T-cell (primary cell): ENCODE measurements around the gene KRTAP10-12. TPM values are rescaled to one million over a fixed set of nuclear protein-coding genes. Genes with fewer than 3 reads are reported as not detected.

Experiments
- ATAC-seq, 4 experiments: fragments of 200-7000 bp in 3 of 4; fragments of 150-1000 bp in 1 of 4; cut with Tn5 transposase; replicated peaks in 1 of 4; 1 replicate in 3 of 4; 2 replicates in 1 of 4; pipeline ENCODE4 v1.10.0; 2021; ENCODE audit warnings: moderate library complexity in 3 of 4, mild to moderate bottlenecking in 2 of 4, moderate number of reproducible peaks in 1 of 4
- CTCF ChIA-PET, 2 donors: fragments of 300-600 bp; sonication (Branson Sonifier 250); formaldehyde crosslinking; loops; one replicate each; lab custom pipeline; 2022; ENCODE audit warnings: antibody characterized with exemption in 2 of 2; lab: Charles Lee
- POLR2A ChIA-PET, 2 donors: fragments of 300-600 bp; sonication (Branson Sonifier 250); formaldehyde crosslinking; loops; one replicate each; lab custom pipeline; 2022; ENCODE audit warnings: antibody characterized with exemption in 2 of 2; lab: Charles Lee
- DNase-seq, 35 experiments: peaks; one replicate each; pipeline versions ENCODE4 v3.0.0 to v3.0.0-alpha.2; 2013 to 2023
- H3K27ac ChIP-seq: one replicate; pipeline ENCODE4 v1.5.1; 2013; ENCODE audit warnings: low read length
- H3K27me3 ChIP-seq, 2 experiments: replicated peaks in 1 of 2; 1 replicate in 1 of 2; 2 replicates in 1 of 2; pipeline versions ENCODE4 v1.6.1 to v1.7.0; 2013; ENCODE audit warnings: low read length in 1 of 2, mixed read lengths in 1 of 2; ENCODE audit not compliant: control insufficient read depth in 2 of 2, insufficient read depth in 2 of 2; ENCODE audit errors: extremely low read depth in 1 of 2
- H3K36me3 ChIP-seq, 2 donors: 1 replicate in 1 of 2; 2 replicates in 1 of 2; pipeline versions ENCODE4 v1.6.1 to v1.7.0; 2013; ENCODE audit warnings: low read length in 1 of 2; ENCODE audit not compliant: control insufficient read depth in 2 of 2, insufficient read depth in 1 of 2; ENCODE audit errors: extremely low read depth in 1 of 2
- H3K4me1 ChIP-seq, 2 experiments: 1 replicate in 1 of 2; 2 replicates in 1 of 2; pipeline versions ENCODE4 v1.6.1 to v1.7.0; 2013; ENCODE audit warnings: low read length in 2 of 2, mixed read lengths in 1 of 2; ENCODE audit not compliant: insufficient read depth in 2 of 2, control insufficient read depth in 1 of 2; ENCODE audit errors: extremely low read depth in 1 of 2
- H3K4me3 ChIP-seq, 2 donors: 1 replicate in 1 of 2; 2 replicates in 1 of 2; pipeline versions ENCODE4 v1.5.1 to v1.7.0; 2013; ENCODE audit warnings: mild to moderate bottlenecking in 2 of 2, low read length in 1 of 2, moderate library complexity in 1 of 2; ENCODE audit not compliant: control insufficient read depth in 1 of 2; ENCODE audit errors: extremely low read depth in 1 of 2
- H3K9me3 ChIP-seq: 2 replicates; pipeline ENCODE4 v1.7.0; 2013
- H3K27ac Mint-ChIP-seq, 2 donors: one replicate each; pipeline ENCODE4 v1.8.0; 2020 to 2021; ENCODE audit warnings: mild to moderate bottlenecking in 2 of 2, mixed read lengths in 2 of 2
- H3K27me3 Mint-ChIP-seq, 2 donors: one replicate each; pipeline ENCODE4 v1.8.0; 2021 to 2022; ENCODE audit warnings: mixed read lengths in 2 of 2
- H3K36me3 Mint-ChIP-seq: one replicate; pipeline ENCODE4 v1.8.0; 2021; ENCODE audit warnings: mixed read lengths
- H3K4me1 Mint-ChIP-seq, 3 donors: one replicate each; pipeline ENCODE4 v1.8.0; 2020 to 2022; ENCODE audit warnings: mixed read lengths in 3 of 3, mild to moderate bottlenecking in 1 of 3
- H3K4me3 Mint-ChIP-seq, 3 donors: one replicate each; pipeline ENCODE4 v1.8.0; 2020 to 2022; ENCODE audit warnings: mild to moderate bottlenecking in 3 of 3, mixed read lengths in 3 of 3, moderate library complexity in 3 of 3
- H3K9me3 Mint-ChIP-seq, 3 donors: one replicate each; pipeline ENCODE4 v1.8.0; 2020 to 2022; ENCODE audit warnings: mixed read lengths in 3 of 3
- WGBS: methylation state at CpG from one replicate; pipeline ENCODE4 v1.1.5; 2013; ENCODE audit warnings: missing lambda C conversion rate; ENCODE audit not compliant: insufficient coverage; 5-methylcytosine and 5-hydroxymethylcytosine counted together
- total RNA-seq, 35 experiments: library from RNA in 6 of 35; stranded (reverse) in 6 of 35; fragments of 120-200 nt in 1 of 35; gene quantifications; one replicate each; pipeline versions ENCODE4 v1.2.1 to v1.2.4 and lab custom pipeline; 2013 to 2026

The KRTAP10-12 gene
- total RNA-seq, 5 donors from 2014 or later (not counting 1 experiment from before 2014, with no cell fraction given): not detected

DNA sequence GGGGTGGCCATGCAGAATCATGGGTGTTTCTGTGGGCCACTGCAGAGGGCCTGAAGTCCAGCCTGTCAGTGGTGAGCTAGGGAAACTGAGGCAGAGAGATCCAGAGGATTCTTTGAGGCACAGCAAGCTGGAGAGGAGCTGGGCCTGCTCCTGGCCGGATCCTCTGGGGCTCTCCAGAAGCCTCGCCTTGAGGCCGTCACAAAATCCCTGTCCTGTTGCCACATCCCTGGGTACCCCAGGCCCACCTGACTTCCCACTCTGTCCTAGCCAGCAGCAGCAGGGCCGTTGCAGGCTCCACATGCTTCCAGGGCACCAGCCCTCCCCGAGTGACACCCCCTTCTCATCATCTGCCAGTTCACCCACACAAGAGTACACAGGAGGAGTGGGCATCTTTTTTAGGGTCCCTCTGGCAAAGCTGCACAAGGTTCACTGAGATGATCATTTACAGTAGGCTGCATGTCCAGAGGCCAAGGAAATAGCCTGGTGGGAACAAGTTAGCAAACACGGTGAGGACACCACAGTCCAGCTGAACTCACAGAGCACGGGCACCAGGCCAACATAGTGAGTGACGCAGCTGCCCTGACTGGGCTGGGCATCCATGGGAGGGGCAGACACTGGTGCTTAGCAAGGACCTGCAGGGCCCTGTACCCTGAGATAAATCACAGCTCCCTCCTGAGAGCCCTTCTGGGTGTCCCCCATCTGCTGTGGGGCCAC lies 39.5 kb downstream of the KRTAP10-12 start:
- Mint-ChIP-seq H3K27me3 (peaks cover 3% of the 10 kb centered on the region in 2 donors), H3K27ac (no peak overlapping the region), H3K36me3 (no peaks in the 10 kb centered on the region), H3K4me3 (no peak overlapping the region), H3K9me3 (no peaks in the 10 kb centered on the region), H3K4me1 (peaks cover 0 to 8% (median 3%) of the 10 kb centered on the region in 3 donors)
- no peaks in the 10 kb centered on the region for H3K4me1 ChIP-seq
- ChIA-PET POLR2A (no interaction called here), CTCF (no interaction called here)
- H3K36me3 ChIP-seq: no peaks in the 10 kb centered on the region
- DNase-seq (no peak), ATAC-seq (no peak)
- 80% methylated on average over 8 of the region's 8 CpGs for WGBS
- no peaks in the 10 kb centered on the region for H3K9me3 ChIP-seq
- H3K27me3 ChIP-seq: peaks cover 0 to 28% of the 10 kb centered on the region in 2 experiments
- no peak overlapping the region for H3K4me3 ChIP-seq
- no peak overlapping the region for H3K27ac ChIP-seq

DNA sequence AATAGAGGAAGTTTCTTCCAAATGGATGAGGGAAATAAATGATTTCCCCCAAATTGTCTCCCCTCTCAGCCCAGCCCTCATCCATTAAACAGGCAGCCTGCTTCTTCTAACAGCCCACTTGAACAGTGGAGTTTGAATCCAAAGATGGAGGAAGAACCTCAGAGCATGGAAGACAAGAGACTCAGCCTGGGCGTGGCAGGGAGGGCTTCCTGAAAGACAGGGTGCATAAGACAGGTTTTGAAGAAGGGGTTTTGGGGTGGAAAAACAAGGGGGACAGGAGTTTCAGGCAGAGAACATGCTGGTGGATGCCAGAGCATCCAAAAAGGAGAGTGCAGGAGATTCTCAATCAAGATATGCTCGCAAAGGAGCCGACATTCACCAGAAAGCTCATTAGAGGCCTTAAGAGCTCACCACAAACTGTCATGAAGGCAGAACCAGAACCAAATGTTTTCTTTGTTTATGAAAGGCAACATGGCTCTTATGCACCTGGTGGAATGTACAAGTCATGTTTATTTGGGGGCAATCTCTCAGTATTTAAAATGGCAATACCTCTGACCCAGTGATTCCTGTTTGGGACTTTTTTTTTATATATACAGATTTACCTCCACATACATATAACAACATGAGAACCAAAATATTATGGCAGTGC lies 40.9 kb downstream of the KRTAP10-12 start:
- H3K27ac ChIP-seq: no peak overlapping the region
- H3K27me3 Mint-ChIP-seq: peaks cover 3% of the 10 kb centered on the region in 2 donors
- H3K36me3 Mint-ChIP-seq: no peaks in the 10 kb centered on the region
- POLR2A ChIA-PET: no interaction called here
- H3K4me3 Mint-ChIP-seq: no peak overlapping the region
- H3K4me1 ChIP-seq: no peaks in the 10 kb centered on the region
- no peaks in the 10 kb centered on the region for H3K36me3 ChIP-seq
- WGBS: 33% methylated on average over 1 of the region's 3 CpGs
- H3K4me3 ChIP-seq: no peak overlapping the region
- ATAC-seq: no peak
- no peaks in the 10 kb centered on the region for H3K9me3 ChIP-seq
- no peak for DNase-seq
- peaks cover 0 to 26% of the 10 kb centered on the region in 2 experiments for H3K27me3 ChIP-seq
- peaks cover 6 to 8% (median 7%) of the 10 kb centered on the region in 3 donors for H3K4me1 Mint-ChIP-seq
- no peaks in the 10 kb centered on the region for H3K9me3 Mint-ChIP-seq
- peak overlapping the region in 1 of 2 donors; percentile 18 for H3K27ac Mint-ChIP-seq
- CTCF ChIA-PET: interaction anchor here in 1 of 2 donors (0.9 kb wide), 1 partner anchor 227 kb away, joined by 3 read pairs; no protein-coding TSS in a partner anchor

- H3K36me3 Mint-ChIP-seq: no peaks in the 10 kb centered on the region
- ATAC-seq (no peak), DNase-seq (no peak)
- H3K27me3 Mint-ChIP-seq: no peaks in the 10 kb centered on the region
- no peak overlapping the region for H3K27ac Mint-ChIP-seq
- peaks cover 6 to 8% (median 7%) of the 10 kb centered on the region in 3 donors for H3K4me1 Mint-ChIP-seq
- H3K4me3 Mint-ChIP-seq: no peak overlapping the region
- ChIA-PET POLR2A (no interaction called here), CTCF (no interaction called here)
- Histone ChIP-seq H3K36me3 (no peaks in the 10 kb centered on the region), H3K4me1 (no peaks in the 10 kb centered on the region), H3K4me3 (no peak overlapping the region), H3K9me3 (no peaks in the 10 kb centered on the region), H3K27ac (no peak overlapping the region), H3K27me3 (peaks cover 0 to 22% of the 10 kb centered on the region in 2 experiments)
- 91% methylated on average over 2 of the region's 3 CpGs for WGBS
- no peaks in the 10 kb centered on the region for H3K9me3 Mint-ChIP-seq
Measured at GRCh38 chr21:44738621-44739020, 41.6 kb downstream of the KRTAP10-12 start.

- peak overlapping the region in 1 of 2 donors; percentile 1 for H3K27ac Mint-ChIP-seq
- ATAC-seq: no peak
Measured at GRCh38 chr21:44739316-44739715, 42.3 kb downstream of the KRTAP10-12 start.

GRCh38 chr21:44740742-44741141 lies 43.8 kb downstream of the KRTAP10-12 start:
- DNase-seq (no peak), ATAC-seq (no peak)
- POLR2A ChIA-PET: interaction anchor here in 1 of 2 donors (0.6 kb wide), 1 partner anchor 67 kb away, joined by 4 read pairs; no protein-coding TSS in a partner anchor
- WGBS: 83% methylated on average over 7 of the region's 7 CpGs
- CTCF ChIA-PET: interaction anchor here (0.6 to 2.2 kb wide), 4 partner anchors 53 to 688 kb away, joined by 3 to 33 read pairs (median 5); no protein-coding TSS in a partner anchor
- peak overlapping the region in 1 of 2 donors; percentile 55 for H3K27ac Mint-ChIP-seq
- no peaks in the 10 kb centered on the region for H3K4me1 ChIP-seq
- no peaks in the 10 kb centered on the region for H3K36me3 Mint-ChIP-seq
- H3K27me3 Mint-ChIP-seq: no peaks in the 10 kb centered on the region
- H3K4me3 Mint-ChIP-seq: no peak overlapping the region
- H3K9me3 Mint-ChIP-seq: no peaks in the 10 kb centered on the region
- no peaks in the 10 kb centered on the region for H3K36me3 ChIP-seq
- H3K4me3 ChIP-seq: no peak overlapping the region
- no peaks in the 10 kb centered on the region for H3K9me3 ChIP-seq
- peaks cover 6 to 8% (median 7%) of the 10 kb centered on the region in 3 donors for H3K4me1 Mint-ChIP-seq
- H3K27ac ChIP-seq: no peak overlapping the region
- peaks cover 0 to 10% of the 10 kb centered on the region in 2 experiments for H3K27me3 ChIP-seq

More at GRCh38 chr21:44739316-44739715, 42.3 kb downstream of the KRTAP10-12 start:
- Mint-ChIP-seq H3K4me3 (no peak overlapping the region), H3K27me3 (no peaks in the 10 kb centered on the region), H3K9me3 (no peaks in the 10 kb centered on the region), H3K36me3 (no peaks in the 10 kb centered on the region), H3K4me1 (peaks cover 6 to 8% (median 7%) of the 10 kb centered on the region in 3 donors)
- POLR2A ChIA-PET: no interaction called here
- H3K27me3 ChIP-seq: peaks cover 0 to 16% of the 10 kb centered on the region in 2 experiments
- no peak for DNase-seq
- no peak overlapping the region for H3K4me3 ChIP-seq
- no peaks in the 10 kb centered on the region for H3K4me1 ChIP-seq
- no peaks in the 10 kb centered on the region for H3K9me3 ChIP-seq
- no peaks in the 10 kb centered on the region for H3K36me3 ChIP-seq
- CTCF ChIA-PET: interaction anchor here (0.6 to 1.4 kb wide), 2 partner anchors 229 to 948 kb away, joined by 3 to 5 read pairs; no protein-coding TSS in a partner anchor
- WGBS: no CpG with 5 or more reads among the region's 1 CpG
- H3K27ac ChIP-seq: no peak overlapping the region

DNA sequence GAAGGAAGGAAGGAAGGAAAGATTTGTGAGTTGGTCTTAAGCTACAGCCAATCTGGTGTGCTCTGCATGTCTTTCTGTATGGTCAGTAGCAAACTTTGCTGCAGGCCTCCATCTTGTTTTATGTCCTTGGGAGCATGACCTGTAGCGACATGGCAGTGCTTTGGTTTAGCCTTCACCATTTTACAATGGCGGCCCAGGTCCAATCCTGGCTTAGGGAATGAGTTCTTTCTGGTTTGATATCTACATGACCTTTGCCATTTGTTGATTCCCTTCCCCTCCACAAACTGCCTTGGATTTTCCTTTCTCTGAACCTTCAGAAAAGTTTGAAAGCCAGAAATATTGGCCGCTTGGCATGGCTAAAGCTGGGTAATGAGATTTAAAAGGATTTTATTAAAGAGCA lies 44.9 kb downstream of the KRTAP10-12 start:
- CTCF ChIA-PET: interaction anchor here (0.5 to 2.3 kb wide), 15 partner anchors 9 to 810 kb away, joined by 3 to 33 read pairs (median 4); partner anchors contain the start of genes KRTAP12-3 (in 1 of the 2) and UBE2G2 (in 1 of the 2)
- H3K36me3 Mint-ChIP-seq: no peaks in the 10 kb centered on the region
- no peaks in the 10 kb centered on the region for H3K9me3 ChIP-seq
- no peak overlapping the region for H3K4me3 Mint-ChIP-seq
- peaks cover 6 to 8% (median 7%) of the 10 kb centered on the region in 3 donors for H3K4me1 Mint-ChIP-seq
- H3K27me3 ChIP-seq: peaks cover 0 to 5% of the 10 kb centered on the region in 2 experiments
- peak overlapping the region in 1 of 2 donors; percentile 62 for H3K27ac Mint-ChIP-seq
- POLR2A ChIA-PET: no interaction called here
- no peaks in the 10 kb centered on the region for H3K4me1 ChIP-seq
- no peak overlapping the region for H3K4me3 ChIP-seq
- DNase-seq: no peak
- no peak for ATAC-seq
- WGBS: no CpG with 5 or more reads among the region's 3 CpGs
- H3K36me3 ChIP-seq: no peaks in the 10 kb centered on the region
- H3K9me3 Mint-ChIP-seq: no peaks in the 10 kb centered on the region
- no peaks in the 10 kb centered on the region for H3K27me3 Mint-ChIP-seq
- H3K27ac ChIP-seq: no peak overlapping the region
